GM18861 (cell line): ENCODE data around the gene OXSR1.
"Not testable (repeated sequence)": the region's sequence is repeated elsewhere in the genome, so short reads cannot be mapped to it uniquely, and the experiment has no call there.

Experiments
- ATAC-seq: cut with Tn5 transposase; IDR thresholded peaks from one replicate; pipeline ENCODE4 v1.9.1; 2021; ENCODE audit not compliant: unreplicated experiment

OXSR1 gene

GRCh38 chr3:38219609-38220197, 54.4 kb downstream of the OXSR1 start:
- no peak for ATAC-seq

- no peak for ATAC-seq
Measured at GRCh38 chr3:38221005-38221404, 55.7 kb downstream of the OXSR1 start.

GRCh38 chr3:38222032-38222634, 56.8 kb downstream of the OXSR1 start:
- no peak for ATAC-seq

GRCh38 chr3:38224357-38224756, 59.0 kb downstream of the OXSR1 start:
- no peak for ATAC-seq

GRCh38 chr3:38226273-38226672, 60.9 kb downstream of the OXSR1 start:
- ATAC-seq, result no peak

GRCh38 chr3:38227989-38228388, 62.7 kb downstream of the OXSR1 start:
- ATAC-seq, result no peak

GRCh38 chr3:38229036-38229435, 63.7 kb downstream of the OXSR1 start:
- no peak for ATAC-seq

GRCh38 chr3:38232701-38233100, 67.4 kb downstream of the OXSR1 start:
- no peak for ATAC-seq

GRCh38 chr3:38235466-38235865, 70.1 kb downstream of the OXSR1 start:
- no peak for ATAC-seq

- no peak for ATAC-seq
Measured at GRCh38 chr3:38238416-38239008, 73.2 kb downstream of the OXSR1 start.

- not testable (repeated sequence) for ATAC-seq
Measured at GRCh38 chr3:38242812-38243211, 77.5 kb downstream of the OXSR1 start.

- no peak for ATAC-seq
Measured at GRCh38 chr3:38245930-38246329, 80.6 kb downstream of the OXSR1 start.

- ATAC-seq, result no peak
Measured at GRCh38 chr3:38247366-38248035, 82.2 kb downstream of the OXSR1 start.

GRCh38 chr3:38250198-38250597, 84.9 kb downstream of the OXSR1 start:
- ATAC-seq, result no peak

GRCh38 chr3:38251197-38251596, 85.9 kb downstream of the OXSR1 start:
- no peak for ATAC-seq

- no peak for ATAC-seq
Measured at GRCh38 chr3:38253704-38254103, 88.4 kb downstream of the OXSR1 start.

- ATAC-seq, result no peak
Measured at GRCh38 chr3:38254872-38255271, 89.5 kb downstream of the OXSR1 start.

- ATAC-seq, result no peak
Measured at GRCh38 chr3:38255627-38256026, 90.3 kb downstream of the OXSR1 start.

- no peak for ATAC-seq
Measured at GRCh38 chr3:38257583-38257982, 92.2 kb downstream of the OXSR1 start.

- no peak for ATAC-seq
Measured at GRCh38 chr3:38260474-38260873, 95.1 kb downstream of the OXSR1 start.

GRCh38 chr3:38264353-38264771, 99.0 kb downstream of the OXSR1 start:
- ATAC-seq, result no peak

GRCh38 chr3:38264779-38265178, 99.4 kb downstream of the OXSR1 start:
- no peak for ATAC-seq
